ENCODE measurements around the gene GATAD2A. TPM values are rescaled to one million over a fixed set of nuclear protein-coding genes. Genes with fewer than 3 reads are reported as not detected.
A peak's percentile ranks its signal among the peaks of the same experiment; 100 is the strongest.

Gene GATAD2A
- total RNA-seq, 4 donors from 2014 or later: 67.8 to 99.9 (median 79.8) TPM

DNA sequence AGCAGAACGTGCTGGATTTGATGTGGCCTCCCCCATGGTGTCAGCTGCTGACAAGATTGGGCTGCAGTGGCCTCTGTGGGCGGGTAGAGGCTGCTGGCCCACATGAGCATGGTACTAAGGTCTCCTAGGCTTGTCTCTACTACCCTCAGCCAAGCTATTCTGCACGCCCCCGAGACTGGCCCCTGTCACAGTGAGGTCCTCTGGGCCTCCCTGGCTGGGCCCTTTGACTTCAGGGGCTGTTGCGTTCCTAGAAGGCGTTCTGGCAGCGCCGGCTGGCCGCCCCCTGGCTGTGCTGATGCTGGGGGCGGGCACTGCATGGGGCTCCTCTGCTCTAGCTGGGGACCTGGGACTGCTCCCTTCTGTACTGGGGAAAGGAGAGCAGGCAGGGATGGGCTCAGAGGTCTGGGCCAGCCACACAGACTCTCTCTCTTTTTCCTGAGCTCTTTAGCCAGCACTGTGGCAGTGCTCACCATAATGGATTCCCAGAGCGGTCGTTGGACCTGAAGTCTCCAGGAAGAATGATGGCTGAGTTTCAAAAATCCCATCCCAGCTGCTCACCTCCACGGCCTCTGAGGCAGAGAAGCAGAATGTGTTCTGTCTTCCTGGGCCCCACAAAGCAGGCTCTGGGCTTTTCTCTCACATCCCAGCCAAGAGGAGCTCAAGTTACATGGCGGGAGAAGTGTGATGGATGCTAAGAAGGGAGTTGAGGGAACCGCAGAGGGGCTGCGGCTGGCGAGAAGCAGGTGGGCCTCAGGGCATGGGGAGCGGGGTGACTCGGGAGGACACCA is 77.5 kb downstream of the GATAD2A start:
- Histone ChIP-seq H3K4me1 (peaks cover 0 to 23% (median 4%) of the 10 kb centered on the region in 4 donors), H3K27me3 (no peaks in the 10 kb centered on the region), H3K4me3 (no peak overlapping the region), H3K9me3 (no peaks in the 10 kb centered on the region), H3K27ac (no peak overlapping the region), H3K36me3 (peaks cover 0 to 22% (median 0%) of the 10 kb centered on the region in 3 donors)
- DNase-seq: no peak
- TF ChIP-seq, protein P1, sequence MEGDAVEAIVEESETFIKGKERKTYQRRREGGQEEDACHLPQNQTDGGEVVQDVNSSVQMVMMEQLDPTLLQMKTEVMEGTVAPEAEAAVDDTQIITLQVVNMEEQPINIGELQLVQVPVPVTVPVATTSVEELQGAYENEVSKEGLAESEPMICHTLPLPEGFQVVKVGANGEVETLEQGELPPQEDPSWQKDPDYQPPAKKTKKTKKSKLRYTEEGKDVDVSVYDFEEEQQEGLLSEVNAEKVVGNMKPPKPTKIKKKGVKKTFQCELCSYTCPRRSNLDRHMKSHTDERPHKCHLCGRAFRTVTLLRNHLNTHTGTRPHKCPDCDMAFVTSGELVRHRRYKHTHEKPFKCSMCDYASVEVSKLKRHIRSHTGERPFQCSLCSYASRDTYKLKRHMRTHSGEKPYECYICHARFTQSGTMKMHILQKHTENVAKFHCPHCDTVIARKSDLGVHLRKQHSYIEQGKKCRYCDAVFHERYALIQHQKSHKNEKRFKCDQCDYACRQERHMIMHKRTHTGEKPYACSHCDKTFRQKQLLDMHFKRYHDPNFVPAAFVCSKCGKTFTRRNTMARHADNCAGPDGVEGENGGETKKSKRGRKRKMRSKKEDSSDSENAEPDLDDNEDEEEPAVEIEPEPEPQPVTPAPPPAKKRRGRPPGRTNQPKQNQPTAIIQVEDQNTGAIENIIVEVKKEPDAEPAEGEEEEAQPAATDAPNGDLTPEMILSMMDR (IDR thresholded peaks at IDR 0.05): no peak
- no peak for TF ChIP-seq POLR2A (IDR thresholded peaks at IDR 0.05)

DNA sequence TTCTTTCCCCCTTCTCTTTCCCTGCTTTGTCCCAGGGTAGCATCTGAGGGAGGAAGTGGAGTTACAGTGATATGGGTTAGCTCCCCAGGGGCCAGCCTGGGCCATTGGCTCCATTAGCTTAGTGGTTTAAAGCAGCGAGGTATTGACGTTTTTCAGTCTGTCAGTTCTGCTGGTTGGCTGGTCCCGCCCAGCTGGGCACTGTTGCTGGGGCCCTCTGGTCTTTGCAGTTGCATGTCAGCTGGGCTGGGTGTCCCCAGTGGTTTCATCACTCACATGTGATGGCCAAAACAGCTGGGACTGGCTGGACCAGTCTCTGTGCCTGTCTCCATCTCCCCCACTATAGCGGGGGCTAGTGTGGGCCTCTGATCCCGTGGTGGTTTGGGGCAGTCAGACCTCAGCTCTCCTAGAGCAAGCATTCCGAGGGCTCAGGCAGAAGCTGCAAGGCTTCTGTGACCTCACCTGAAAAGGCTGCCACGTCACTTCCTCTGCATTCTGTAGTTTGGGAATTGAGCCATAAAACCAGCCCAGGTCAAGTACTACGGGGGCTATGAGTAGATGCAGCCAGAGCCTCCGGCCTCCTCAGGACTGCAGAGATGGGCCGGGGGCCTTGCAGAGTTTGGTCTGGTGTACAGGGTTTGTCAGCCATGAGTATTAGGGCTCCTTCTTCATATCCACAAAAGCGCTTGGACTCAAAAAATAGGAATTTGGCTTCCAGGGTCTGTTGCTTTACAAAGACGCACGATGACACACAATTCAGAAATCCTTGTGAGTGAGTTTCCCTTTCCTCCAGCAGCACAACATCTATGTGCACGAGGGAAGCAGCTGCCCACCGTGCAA is 79.9 kb downstream of the GATAD2A start:
- H3K9me3 ChIP-seq: no peaks in the 10 kb centered on the region
- H3K4me1 ChIP-seq: peaks cover 16 to 47% (median 24%) of the 10 kb centered on the region in 4 donors
- no peak for TF ChIP-seq POLR2A (IDR thresholded peaks at IDR 0.05)
- TF ChIP-seq, protein P1 (IDR thresholded peaks at IDR 0.05): no peak
- H3K36me3 ChIP-seq: peaks cover 0 to 22% (median 0%) of the 10 kb centered on the region in 3 donors
- H3K27ac ChIP-seq: peak overlapping the region in 1 of 4 donors; percentile 42
- no peaks in the 10 kb centered on the region for H3K27me3 ChIP-seq
- H3K4me3 ChIP-seq: no peak overlapping the region
- DNase-seq: peak in 1 of 3 donors; percentile 34

DNA sequence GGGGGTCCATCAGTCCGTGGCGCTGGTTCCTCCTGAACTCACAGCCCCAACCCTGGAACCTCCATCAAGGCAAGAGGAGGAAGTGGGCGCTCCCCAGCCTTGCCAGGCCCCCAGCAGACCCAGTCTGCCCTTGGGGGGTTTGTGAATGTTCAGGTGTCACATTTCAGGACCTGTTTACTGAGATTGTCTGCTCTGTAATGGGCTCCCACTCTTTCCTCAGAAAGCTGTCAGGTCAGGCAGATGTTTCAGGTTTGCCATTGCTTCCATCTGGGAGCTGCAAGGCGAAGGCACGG is 80.5 kb downstream of the GATAD2A start:
- H3K27me3 ChIP-seq: no peaks in the 10 kb centered on the region
- no peaks in the 10 kb centered on the region for H3K9me3 ChIP-seq
- peaks cover 16 to 51% (median 24%) of the 10 kb centered on the region in 4 donors for H3K4me1 ChIP-seq
- H3K36me3 ChIP-seq: peaks cover 0 to 22% (median 0%) of the 10 kb centered on the region in 3 donors
- H3K4me3 ChIP-seq: no peak overlapping the region
- H3K27ac ChIP-seq: no peak overlapping the region
- TF ChIP-seq, protein P1 (IDR thresholded peaks at IDR 0.05): no peak
- TF ChIP-seq POLR2A (IDR thresholded peaks at IDR 0.05): no peak
- DNase-seq: no peak

DNA sequence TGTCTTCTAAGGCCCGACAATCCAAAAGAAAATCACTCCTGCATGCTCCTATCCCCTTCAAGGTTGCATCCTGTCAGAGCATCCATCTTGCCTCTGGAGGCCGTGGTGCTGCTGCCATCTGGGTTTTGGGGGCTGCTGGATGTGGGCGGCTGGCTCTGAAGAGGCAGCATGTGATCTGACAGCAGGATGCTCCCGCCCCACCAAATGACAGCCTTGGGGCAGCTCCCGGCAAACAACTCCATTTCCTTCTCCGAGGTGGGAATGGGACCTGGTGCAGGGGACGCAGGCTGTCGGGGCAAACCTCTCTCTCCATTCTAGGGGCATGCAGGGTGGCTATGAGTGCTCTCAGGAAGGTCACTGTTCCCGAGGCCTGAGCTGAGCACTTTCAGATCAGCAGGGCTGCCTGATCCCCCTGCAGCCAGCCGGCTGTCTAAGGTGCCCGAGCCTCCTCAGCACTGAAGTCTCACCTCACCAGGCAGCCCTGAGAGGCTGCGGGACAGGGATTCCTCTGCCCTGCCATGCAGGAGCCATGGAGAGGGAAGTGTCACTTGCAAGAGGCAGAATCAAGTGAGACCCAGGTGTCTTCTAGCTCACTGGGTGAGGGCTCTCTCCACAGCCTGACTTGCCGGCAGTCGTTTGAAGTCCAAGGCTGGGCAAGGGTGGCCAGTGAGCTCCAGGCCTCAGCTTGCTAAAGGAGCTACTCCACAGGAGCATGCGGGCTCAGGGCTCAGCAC is 81.0 kb downstream of the GATAD2A start:
- no peak overlapping the region for H3K4me3 ChIP-seq
- H3K27ac ChIP-seq: peak overlapping the region in 1 of 4 donors; percentile 88
- no peaks in the 10 kb centered on the region for H3K9me3 ChIP-seq
- TF ChIP-seq POLR2A (IDR thresholded peaks at IDR 0.05): no peak
- TF ChIP-seq, protein P1 (IDR thresholded peaks at IDR 0.05): no peak
- DNase-seq: no peak
- no peaks in the 10 kb centered on the region for H3K27me3 ChIP-seq
- H3K4me1 ChIP-seq: peaks cover 16 to 51% (median 24%) of the 10 kb centered on the region in 4 donors
- H3K36me3 ChIP-seq: peaks cover 0 to 20% (median 0%) of the 10 kb centered on the region in 3 donors

All from Peyer's patch (tissue), 4 donors.